WERI-Rb-1 (cell line): Measurements from ENCODE around the gene C16orf54.

Experiments
- DNase-seq: peaks from one replicate; pipeline ENCODE4 v3.0.0-alpha.2; 2020
- H3K27ac ChIP-seq: fragments of 250-450 bp; sonication (Bioruptor Pico); 2 replicates; pipeline ENCODE4 v1.5.1; 2020; ENCODE audit warnings: mild to moderate bottlenecking, moderate library complexity
- H3K27me3 ChIP-seq: fragments of 250-450 bp; sonication (Bioruptor Pico); 2 replicates; pipeline ENCODE4 v1.5.1; 2021; ENCODE audit warnings: mild to moderate bottlenecking, low read depth, moderate library complexity; ENCODE audit not compliant: insufficient read depth, severe bottlenecking
- H3K36me3 ChIP-seq: fragments of 250-450 bp; sonication (Bioruptor Pico); 2 replicates; pipeline ENCODE4 v1.5.1; 2020; ENCODE audit warnings: mild to moderate bottlenecking, moderate library complexity
- H3K4me3 ChIP-seq: 2 replicates; pipeline ENCODE4 v1.5.1; 2011; ENCODE audit warnings: low read depth, mild to moderate bottlenecking, control low read depth, low read length
- H3K9me3 ChIP-seq: fragments of 250-450 bp; sonication (Bioruptor Pico); 2 replicates; pipeline ENCODE4 v1.5.1; 2021; ENCODE audit warnings: mild to moderate bottlenecking, moderate library complexity; ENCODE audit not compliant: severe bottlenecking
- CTCF ChIP-seq: IDR thresholded peaks from 2 replicates; pipeline ENCODE4 v1.5.1; 2011; ENCODE audit warnings: low read depth, mild to moderate bottlenecking, control low read depth, inconsistent platforms, low read length

C16orf54 gene

DNA sequence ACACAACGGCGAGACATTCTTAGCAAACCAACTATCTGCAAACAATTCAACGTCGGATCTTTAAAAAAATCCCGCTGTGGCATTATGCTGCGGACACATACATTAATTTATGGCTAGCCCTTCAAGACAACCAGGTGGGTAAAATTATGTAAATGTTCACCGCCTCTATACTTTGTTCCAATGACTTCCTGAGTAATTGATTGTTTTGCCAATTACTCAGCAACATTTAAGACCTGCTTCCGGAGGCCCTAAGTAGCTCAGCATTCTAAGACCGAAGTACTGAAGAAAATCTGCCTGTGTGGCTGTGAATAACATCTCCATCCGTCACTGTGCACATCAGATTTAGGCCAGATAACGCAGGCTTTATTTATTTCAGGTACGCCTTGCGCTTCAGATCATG, 43.5 kb downstream of the C16orf54 start:
- peak; percentile 17 for DNase-seq
- H3K27me3 ChIP-seq: no peaks in the 10 kb centered on the region
- no peak overlapping the region for H3K4me3 ChIP-seq
- peaks cover 6% of the 10 kb centered on the region for H3K9me3 ChIP-seq
- peaks cover 5% of the 10 kb centered on the region for H3K36me3 ChIP-seq
- TF ChIP-seq CTCF: no peak
- H3K27ac ChIP-seq: peak overlapping the region; percentile 61

GRCh38 chr16:29701214-29701555, 44.6 kb downstream of the C16orf54 start:
- no peaks in the 10 kb centered on the region for H3K27me3 ChIP-seq
- H3K9me3 ChIP-seq: peaks cover 6% of the 10 kb centered on the region
- DNase-seq: peak; percentile 52
- peak overlapping the region; percentile 69; the same call in 1 of the 2 replicates for H3K27ac ChIP-seq
- H3K4me3 ChIP-seq: no peak overlapping the region
- H3K36me3 ChIP-seq: peaks cover 10% of the 10 kb centered on the region
- no peak for TF ChIP-seq CTCF

- no peaks in the 10 kb centered on the region for H3K27me3 ChIP-seq
- peak; percentile 85 for TF ChIP-seq CTCF
- no peak overlapping the region for H3K4me3 ChIP-seq
- H3K27ac ChIP-seq: peak overlapping the region; percentile 69
- peaks cover 6% of the 10 kb centered on the region for H3K9me3 ChIP-seq
- peak; percentile 84 for DNase-seq
- H3K36me3 ChIP-seq: peaks cover 14% of the 10 kb centered on the region
These were observed 45.4 kb downstream of the C16orf54 start for GRCh38 chr16:29700253-29700987.

- H3K4me3 ChIP-seq: no peak overlapping the region
These were observed 46.2 kb downstream of the C16orf54 start for GRCh38 chr16:29699324-29700219.

More at GRCh38 chr16:29699324-29700219, 46.2 kb downstream of the C16orf54 start:
- DNase-seq: peak; percentile 41
- no peak for TF ChIP-seq CTCF
- no peaks in the 10 kb centered on the region for H3K27me3 ChIP-seq
- peaks cover 6% of the 10 kb centered on the region for H3K9me3 ChIP-seq
- peaks cover 17% of the 10 kb centered on the region for H3K36me3 ChIP-seq
- H3K27ac ChIP-seq: peak overlapping the region; percentile 57
